Stimulated activated CD4-positive, alpha-beta T cell treated with anti-CD3 and anti-CD28 coated beads, Interleukin-15, amount 100 ng/mL, for 24 hours (primary cell): ENCODE measurements around the gene CDK14.

Source experiments
- DNase-seq: peaks from one replicate; pipeline ENCODE4 v3.0.0-alpha.2; 2020

Gene CDK14

DNA sequence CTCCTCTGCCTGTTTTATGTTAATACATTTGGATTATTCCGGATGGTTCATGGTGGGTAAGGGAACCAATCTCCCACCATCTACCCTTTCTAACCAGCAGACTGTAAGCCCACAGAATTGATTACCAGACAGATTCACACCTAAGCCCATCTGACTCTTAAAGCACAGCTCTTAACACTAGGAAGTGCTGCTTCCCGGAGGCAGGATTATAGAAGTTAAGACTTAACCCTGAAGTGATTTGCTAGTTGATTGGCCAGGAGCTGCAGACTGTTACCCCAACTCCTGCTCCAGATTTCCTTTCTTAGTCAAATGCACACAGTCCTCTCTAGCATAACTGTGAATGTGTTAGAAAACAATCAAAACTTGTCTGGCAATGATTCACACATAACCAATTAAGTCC, 221.7 kb downstream of the CDK14 start:
- DNase-seq = no peak

DNA sequence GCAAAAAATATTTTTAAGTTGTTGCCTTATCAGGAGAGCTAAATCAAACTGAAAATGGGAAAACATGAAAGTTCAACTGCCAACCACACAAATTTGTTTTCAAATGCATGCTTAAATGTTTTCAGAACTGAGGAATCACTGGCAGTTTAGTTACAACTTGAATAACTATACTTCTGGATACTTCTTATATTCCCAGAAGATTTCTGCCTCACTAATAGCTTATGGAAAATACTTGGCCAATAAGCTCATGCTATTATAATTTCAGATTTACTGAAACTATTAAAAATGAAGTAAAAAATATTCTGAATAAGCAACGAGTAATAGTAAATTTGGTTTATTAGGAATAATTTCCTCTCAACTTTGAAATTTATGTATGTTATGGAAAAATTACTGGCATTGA, 222.2 kb downstream of the CDK14 start:
- no peak for DNase-seq

DNA sequence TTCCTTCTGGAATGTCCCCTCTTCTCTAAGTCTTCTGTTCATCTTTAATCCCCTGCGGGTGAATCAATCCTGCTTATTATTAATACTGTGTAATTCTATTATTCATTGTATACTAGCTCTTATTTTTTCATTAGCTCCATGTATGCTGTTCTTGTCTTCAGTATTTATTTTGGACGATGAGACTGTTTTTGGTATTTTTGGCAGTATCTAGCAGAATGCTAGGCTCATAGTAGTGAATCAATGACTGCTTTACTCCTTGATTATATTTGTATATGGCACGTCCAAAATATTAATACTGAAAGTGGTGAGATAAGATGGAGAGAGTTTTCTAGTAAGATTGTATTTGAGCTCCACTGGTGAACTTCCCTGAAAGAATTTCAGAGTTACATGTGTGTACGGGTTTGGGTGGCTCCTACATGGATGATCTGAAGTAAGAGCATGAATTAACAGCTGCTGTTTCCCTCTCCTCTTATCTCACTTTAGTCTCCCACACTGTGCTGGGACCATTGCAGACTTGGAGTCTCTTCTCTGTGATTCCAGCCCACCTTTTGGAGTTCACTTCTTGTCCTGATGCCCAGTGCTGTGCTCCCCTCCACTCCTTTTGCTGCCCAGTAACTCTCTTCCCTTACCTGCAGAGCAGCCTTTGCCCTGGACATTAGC, 226.0 kb downstream of the CDK14 start:
- DNase-seq = no peak

DNA sequence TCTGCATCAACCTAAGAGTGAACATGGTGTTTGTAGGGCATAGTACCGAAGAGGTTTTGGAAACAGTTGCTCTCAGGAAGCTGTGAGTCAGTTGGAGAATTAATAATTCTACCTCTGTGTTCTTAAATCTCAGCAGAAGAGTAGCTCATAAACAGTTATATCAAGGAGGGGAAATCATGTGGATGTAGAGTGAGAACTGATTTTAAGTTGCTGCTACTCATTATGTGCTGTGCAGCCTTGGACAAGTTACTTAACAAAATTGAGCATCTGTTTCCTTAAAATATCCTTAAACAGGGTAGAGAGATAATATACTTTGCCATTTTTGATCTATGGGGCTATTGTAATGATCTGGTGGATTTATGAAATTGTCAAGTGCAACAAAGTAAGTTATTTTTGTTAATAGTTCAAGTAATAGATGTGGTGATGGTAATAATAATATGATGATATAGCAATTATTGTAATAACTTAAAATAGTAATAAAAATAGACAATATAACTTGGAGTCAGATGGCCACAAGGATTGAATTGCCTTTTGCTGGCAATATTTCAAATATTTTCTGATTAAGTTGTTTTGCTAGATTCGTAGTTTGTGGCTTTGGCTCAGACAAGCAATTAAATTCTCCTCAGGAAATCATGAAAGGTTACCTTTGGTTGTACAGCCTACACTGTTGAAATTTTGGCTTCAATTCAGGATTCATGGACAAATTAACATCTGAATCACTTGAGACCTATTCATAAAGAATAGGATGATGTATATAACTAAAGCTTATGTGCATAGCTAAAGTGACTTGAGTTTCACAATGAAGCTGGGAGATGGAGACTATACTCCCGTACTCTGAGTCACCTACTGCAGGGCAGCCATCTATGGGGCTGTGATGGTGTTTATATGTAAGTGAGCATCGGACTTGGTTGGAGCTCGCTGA, 228.5 kb downstream of the CDK14 start:
- DNase-seq = no peak

DNA sequence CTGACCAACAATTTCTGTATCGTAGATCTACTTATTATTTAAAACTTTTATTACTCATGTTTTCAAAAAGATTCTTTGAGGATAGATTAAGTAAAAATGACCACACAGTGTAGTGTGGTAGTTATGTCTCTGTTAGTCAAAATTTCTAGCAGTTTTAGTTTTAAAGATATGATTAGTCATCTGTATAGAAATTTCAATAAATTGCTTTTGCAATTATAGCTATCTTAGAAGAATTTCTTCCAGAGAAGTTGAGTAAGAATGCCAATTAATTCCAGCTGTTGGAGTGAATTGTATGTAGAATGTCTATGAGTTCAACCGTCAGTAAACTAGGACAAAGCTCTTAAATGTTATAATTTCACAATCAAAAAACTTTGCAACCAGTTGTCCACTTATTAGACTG, 229.7 kb downstream of the CDK14 start:
- DNase-seq = no peak

DNA sequence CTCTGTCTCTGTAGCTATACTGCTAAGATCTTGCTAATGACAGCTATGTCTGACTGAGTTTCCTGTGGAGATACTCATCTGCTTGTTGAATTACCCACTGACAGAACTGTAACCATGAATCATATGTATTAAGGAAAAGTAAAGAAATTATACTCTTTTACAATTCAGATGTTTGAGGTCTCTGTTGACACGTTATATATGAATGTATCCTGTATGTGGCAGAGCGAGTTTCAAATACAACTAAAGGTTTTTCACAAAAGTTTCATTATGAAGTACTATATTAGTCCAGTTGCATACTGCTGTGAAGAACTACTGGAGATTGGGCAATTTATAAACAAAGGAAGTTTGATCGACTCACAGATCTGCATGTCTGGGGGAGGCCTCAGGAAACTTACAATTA, 232.5 kb downstream of the CDK14 start:
- no peak for DNase-seq

DNA sequence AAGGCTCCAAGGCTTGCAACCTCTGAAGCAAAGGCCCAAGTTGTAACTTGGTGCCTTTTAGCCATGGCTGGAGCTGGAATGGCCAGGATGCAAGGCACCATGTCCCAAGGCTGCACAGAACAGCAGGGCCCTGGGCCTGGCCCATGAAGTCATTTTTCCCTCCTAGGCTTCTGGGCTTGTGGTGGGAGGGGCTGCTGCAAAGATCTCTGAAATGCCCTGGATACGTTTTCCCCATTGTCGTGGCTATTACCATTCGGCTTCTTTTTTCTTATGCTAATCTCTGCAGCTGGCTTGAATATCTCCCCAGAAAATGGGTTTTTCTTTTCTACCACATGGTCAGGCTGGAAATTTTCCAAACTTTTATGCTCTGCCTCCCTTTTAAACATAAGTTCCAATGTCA, 234.2 kb downstream of the CDK14 start:
- DNase-seq = no peak

DNA sequence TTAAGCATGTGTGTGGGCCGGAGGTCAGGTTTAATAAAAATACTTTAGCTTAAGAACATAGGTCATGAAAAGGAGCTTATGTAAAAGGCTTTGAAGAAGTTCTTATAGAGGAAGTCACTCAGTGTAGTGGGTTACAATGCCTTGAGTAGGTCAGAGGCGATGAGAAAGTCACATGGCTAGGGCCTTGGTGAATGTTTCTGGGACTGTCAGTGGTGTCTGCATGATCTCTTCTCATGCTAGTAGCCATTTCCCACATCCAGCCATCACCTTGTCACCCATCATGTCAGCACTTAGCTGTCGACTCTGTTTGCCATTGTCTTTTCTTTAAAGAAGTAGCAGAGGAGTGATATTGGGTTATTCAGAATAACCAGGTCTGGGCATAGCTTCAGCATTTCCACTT, 236.6 kb downstream of the CDK14 start:
- no peak for DNase-seq

DNA sequence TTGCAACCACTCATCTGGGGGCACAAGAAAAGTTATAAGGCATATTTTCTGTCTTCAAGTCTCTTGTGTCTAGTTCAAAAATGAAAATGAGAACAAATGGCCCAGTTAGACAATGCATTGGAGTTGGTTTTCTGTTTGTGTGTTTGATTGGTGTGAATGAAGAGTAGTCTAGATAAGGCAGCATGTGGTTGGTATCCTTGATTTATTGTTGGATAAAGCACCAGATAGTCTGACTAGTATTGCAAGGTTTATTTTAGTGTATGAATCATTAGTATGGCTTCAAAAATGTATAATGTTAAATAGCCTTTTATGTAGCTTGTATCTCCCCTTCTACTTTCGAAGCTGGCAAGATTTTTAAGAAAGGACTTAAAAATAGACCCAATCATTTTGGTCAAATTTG, 237.3 kb downstream of the CDK14 start:
- DNase-seq = no peak

DNA sequence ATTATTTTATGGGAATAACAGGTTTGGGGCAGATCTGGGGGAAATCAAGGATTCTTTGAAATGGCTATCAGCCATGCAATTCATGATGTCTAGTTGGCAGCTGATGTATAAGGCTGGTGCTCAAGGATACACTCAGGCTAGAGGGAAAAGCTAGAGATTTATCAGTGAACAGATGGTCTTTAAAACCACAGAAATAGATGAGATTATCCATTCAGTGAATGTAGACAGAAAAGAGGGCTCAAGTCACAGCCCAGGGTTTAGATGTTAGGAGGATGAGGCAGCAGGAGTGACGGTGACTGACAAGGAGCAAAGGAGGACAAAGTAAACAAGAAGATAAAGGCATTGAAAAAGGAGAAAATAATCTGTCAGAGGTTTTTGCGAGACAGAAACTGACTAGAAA, 238.7 kb downstream of the CDK14 start:
- no peak for DNase-seq

DNA sequence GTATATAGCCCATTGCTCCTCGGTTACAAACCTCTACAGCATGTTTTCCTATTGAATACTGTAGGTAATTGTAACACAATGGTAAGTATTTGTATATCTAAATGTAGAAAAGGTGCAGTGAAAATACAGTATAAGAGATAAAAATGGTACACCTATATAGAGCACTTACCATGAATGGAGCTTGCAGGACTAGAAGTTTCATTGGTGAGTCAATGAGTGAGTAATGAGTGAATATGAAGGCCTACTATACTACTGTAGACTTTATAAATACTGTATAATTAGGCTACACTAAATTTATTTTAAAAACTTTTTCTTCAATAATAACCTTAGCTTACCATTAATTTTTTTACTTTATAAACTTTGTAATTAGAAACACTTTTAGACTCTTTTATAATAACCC, 239.7 kb downstream of the CDK14 start:
- no peak for DNase-seq

DNA sequence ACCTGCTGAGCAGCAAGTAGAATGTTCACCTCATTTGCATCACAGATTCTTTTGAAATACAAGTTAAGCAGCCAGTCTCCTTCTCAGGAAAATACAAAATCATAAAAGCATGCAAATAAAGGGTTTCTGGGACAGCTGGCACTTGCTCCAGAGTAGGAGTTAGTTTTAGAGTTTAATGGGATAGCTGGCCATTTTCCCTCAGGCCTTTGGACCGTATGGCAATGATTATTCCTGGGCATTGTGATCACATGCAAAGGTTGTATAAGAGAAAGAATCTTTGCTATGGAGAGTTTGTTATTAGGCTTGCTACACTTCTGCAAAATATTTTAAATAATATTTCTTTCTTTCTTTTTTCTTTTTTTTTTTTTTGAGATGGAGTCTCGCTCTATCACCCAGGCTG, 240.8 kb downstream of the CDK14 start:
- DNase-seq = no peak

DNA sequence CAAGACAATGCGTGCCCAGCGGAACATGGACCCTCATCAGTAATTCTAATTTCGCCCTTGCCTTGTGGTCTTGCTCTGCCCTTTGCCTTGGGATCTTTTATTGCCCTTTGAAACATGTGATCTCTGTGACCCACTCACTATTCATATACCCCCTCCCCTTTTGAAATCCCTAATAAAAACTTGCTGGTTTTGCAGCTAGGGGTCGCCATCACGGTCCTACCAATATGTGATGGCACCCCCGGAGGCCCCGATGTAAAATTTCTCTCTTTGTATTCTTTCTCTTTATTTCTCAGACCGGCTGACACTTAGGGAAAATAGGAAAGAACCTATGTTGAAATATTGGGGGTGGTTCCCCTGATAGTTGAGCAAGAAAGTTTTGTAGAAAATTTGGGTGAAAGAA, 242.7 kb downstream of the CDK14 start:
- no peak for DNase-seq

DNA sequence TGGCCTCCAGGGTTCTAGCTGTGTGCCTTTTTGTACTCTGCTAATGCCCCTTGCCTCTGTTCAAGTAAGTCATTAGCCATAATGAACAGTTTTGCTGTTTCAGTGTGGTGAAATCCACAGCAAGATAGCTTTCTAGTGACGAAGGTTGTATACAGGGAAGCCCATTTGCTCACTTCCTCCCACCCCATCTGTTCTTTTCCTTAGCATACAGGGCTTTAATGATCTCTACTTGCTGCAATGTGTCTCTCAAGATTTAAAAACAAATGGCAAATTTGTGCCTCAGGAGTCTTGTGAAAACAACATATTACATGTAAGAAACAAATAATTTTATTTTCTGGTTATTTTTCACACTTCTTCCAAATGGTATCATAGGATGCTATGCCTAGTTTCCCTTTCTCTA, 243.2 kb downstream of the CDK14 start:
- no peak for DNase-seq

DNA sequence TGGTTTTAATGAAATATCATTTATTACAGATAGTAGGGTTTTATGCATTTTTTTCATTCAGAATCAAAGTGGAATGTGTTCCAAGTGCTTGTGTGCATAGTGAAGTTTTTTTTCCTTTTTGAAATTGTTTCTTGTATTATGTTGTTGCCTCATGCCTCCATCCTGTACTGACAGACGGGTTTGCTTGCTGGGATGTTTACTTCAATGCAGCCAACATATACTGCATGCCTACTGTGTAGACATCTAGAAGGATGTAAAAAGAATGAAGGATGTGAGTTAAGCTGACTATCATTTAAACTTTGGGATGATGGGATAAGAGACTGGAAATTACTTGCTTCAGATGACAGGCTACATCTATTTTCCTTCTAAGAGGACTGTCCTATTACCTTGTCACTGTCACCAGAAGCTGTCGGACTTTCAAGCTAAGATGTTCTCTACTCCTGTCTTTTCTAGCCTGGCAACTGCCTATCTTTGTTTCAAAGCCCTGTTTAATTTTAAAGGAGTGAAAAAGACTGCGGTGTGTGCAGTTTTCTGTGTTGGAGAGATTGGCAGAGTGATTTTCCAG, 243.7 kb downstream of the CDK14 start:
- DNase-seq = no peak

DNA sequence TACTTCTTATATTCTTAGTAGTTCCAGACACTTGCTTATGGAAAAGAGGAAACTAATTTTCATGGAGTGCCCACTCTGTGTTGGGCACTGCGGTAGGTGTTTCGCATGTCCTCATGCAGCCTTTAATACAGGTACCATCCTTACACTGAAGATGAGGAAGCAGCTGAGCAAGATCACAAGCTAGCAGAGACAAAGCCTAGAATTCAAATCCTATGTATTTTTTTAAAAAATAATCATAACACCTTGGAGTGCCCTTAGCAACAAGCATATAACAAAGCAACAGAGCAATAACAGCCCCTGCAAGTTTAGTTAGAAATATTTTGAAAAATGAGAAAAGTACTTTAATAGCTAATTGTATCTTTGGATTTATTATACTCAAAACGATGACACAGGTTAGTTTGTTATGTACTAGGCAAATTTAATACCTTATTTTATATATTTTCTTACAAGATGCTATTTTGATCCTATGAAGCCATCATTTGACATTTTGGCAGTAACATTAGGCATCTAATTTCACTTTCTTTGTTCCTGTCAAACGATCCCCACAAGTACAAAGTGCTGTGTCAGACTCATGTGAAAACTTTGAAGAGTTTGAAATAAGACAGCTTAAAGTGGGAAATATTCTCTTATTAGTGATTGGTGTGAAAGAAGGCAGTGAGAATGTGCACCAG, 245.8 kb downstream of the CDK14 start:
- no peak for DNase-seq

DNA sequence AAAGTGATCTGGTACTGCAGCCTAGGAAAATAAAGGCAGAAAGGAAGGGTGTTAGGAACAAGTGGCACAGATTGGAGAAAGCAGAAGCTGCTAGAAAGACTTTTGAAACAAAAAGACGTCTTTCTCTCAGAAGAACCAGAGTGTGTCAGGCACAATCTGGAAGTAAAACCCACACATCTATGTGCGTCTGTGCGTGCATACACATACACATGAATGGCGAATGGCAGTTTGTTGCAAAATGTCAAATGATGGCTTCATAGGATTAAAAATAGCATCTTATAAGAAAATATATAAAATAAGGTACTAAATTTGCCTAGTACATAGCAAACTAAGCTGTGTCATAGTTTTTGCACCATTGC, 246.3 kb downstream of the CDK14 start:
- no peak for DNase-seq

DNA sequence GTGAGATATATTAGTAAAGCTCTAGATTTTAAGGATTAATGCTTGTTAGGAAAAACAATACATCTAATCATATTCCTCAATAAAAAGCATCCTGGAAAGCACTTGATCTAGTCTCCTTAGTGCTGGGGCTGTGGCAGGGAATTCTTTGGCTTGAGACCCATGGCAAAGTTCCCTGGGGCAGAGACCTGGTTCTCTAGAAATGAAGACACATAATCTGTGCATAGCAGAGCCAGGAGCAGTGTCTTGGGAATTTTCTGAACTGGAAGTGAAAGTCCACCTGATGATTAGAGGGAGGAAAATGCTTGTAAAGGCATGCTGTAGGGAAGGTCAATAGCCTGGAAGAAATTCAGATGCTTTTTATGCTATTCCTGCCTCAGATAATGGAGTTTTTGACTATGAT, 247.4 kb downstream of the CDK14 start:
- DNase-seq = no peak

DNA sequence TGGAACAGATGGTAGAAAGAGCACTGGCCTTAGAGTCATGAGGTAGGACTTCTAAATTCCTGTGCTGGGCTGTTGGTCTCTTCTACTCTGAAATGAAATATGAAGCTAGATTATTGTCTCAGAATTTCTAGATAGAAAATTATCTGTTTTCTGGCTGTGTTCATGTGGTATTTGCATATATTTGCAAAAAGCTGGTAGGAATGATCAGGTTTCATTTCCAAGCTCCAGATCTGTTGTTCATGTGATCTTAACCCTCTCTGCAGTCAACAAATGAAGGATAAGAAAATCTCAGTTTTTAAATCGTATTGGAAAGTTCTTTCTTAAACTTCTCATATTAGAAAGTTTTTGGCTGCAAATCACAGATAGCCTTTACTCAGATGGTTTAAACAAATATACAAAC, 248.3 kb downstream of the CDK14 start:
- DNase-seq = no peak

DNA sequence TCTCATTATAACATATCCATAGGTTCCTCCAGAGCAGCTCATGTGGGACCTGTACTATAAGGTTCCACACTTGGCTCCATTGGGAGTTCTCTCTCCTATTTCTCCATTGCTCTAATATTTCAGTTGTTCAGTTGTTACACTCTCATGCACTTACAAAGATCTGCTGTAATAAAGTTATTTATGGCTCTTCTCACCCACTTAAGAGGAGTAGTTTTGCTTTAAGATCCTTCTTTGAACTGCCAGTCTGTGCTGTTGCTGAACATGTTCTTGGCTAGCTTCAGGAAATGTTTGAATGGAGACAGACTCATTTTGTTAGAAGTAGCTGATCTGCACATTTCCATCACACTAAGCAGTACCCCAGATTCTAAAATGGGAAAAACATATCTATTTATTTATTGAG, 250.1 kb downstream of the CDK14 start:
- no peak for DNase-seq

DNA sequence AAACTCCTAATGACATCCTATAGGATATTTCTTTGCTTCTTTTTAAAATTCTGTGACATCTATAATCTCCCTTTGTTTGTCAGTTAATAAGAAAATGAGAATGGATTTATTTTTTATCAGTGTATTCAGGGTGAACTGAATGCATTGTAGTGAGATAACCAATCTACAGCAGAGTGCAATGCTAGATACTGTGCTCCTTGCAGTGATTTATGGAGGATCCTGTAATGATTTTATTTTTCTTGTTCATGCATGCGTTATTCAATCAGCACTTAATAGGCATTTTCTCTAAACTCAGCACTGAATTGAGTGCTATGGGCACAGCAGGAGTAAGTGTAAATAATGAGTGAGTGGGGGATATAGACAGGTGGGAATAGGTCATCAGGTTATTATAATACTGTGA, 253.9 kb downstream of the CDK14 start:
- no peak for DNase-seq

DNA sequence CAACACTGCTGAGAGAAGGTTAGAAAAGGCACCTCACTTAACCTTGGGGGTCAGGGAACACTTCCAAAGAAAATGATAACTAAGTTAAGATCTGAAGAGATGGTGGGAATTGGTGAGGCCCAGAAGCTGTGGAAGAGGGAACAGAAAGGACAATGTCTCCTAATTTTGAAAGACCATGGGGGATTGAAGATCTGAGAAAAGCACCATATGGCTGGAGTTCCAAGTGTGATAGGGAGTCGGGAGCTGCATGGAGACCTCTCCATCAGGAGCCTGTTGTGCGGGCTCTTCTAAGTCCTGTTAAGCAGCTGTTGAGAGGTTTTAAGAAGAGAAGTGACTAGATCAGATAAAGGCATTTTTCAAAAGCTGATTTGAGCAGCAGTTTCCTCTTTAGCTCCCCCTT, 254.3 kb downstream of the CDK14 start:
- no peak for DNase-seq

DNA sequence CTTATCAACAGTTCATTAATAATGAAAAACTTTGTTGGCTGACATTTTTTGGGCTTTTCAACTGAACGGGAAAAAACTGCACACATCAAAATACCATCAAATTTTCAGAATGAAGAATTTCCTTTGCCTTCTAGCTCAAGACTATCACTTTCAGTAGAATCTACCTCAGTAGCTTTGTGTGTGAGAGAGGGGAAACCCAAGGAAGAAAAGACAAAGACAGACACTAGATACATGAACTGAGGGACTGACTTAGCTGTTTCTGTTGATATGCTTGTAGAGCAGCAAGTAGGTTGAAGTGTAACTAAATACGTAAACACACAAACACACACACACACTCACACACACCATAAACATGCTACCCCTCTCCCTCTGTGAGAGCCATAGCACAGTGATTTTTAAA, 257.1 kb downstream of the CDK14 start:
- DNase-seq = no peak
